IMR-90 (cell line): Measurements from ENCODE around the gene ZNF669. TPM values are rescaled to one million over a fixed set of nuclear protein-coding genes. Genes with fewer than 3 reads are reported as not detected.

Experiments
- ATAC-seq: fragments of 200-7000 bp; cut with Tn5 transposase; 2 replicates; pipeline ENCODE4 v1.9.1; 2020; ENCODE audit warnings: low read depth, mild to moderate bottlenecking, moderate library complexity
- Bru-seq: library from RNA; stranded (reverse); fragments of 400-500 nt; gene quantifications from one replicate; lab custom pipeline; 2021; lab: Mats Ljungman, UMichigan
- BruChase-seq, 2 experiments: library from RNA; stranded (reverse); fragments of 400-500 nt; gene quantifications; one replicate each; lab custom pipeline; 2021; lab: Mats Ljungman, UMichigan
- BruUV-seq: library from RNA; stranded (reverse); fragments of 400-500 nt; replicated peaks from 2 replicates; lab custom pipeline; 2021; lab: Mats Ljungman, UMichigan
- CTCF ChIA-PET: fragments of 300-600 bp; formaldehyde crosslinking; extraction: SDS; loops from one replicate; lab custom pipeline; 2021; ENCODE audit warnings: antibody characterized with exemption; lab: Yijun Ruan, JAX
- POLR2A ChIA-PET: fragments of 300-600 bp; sonication (Branson Sonifier 250); formaldehyde crosslinking; loops from one replicate; lab custom pipeline; 2022; ENCODE audit warnings: antibody characterized with exemption; ENCODE audit not compliant: unreplicated experiment; lab: Charles Lee
- DNase-seq: peaks from one replicate; pipeline ENCODE4 v3.0.0; 2013
- H2AFZ ChIP-seq: replicated peaks from 2 replicates; pipeline ENCODE3; 2013; ENCODE audit warnings: low read length, mild to moderate bottlenecking; ENCODE audit not compliant: poor library complexity
- H2AK5ac ChIP-seq: 2 replicates; pipeline ENCODE4 v1.6.1; 2013; ENCODE audit warnings: low read depth, low read length, inconsistent platforms
- H2AK9ac ChIP-seq: replicated peaks from 2 replicates; pipeline ENCODE3; 2013; ENCODE audit warnings: mild to moderate bottlenecking, low read depth, low read length, moderate library complexity; ENCODE audit not compliant: poor library complexity
- H2BK120ac ChIP-seq: 2 replicates; pipeline ENCODE4 v1.6.1; 2013; ENCODE audit warnings: low read depth, low read length, inconsistent platforms
- H2BK15ac ChIP-seq: 3 replicates; pipeline ENCODE4 v1.6.1; 2013; ENCODE audit warnings: low read depth, low read length, inconsistent platforms
- H2BK20ac ChIP-seq: 2 replicates; pipeline ENCODE4 v1.6.1; 2013; ENCODE audit warnings: low read depth, mild to moderate bottlenecking, inconsistent platforms, low read length, moderate library complexity
- H2BK5ac ChIP-seq: 2 replicates; pipeline ENCODE4 v1.6.1; 2013; ENCODE audit warnings: mild to moderate bottlenecking, low read depth, low read length, inconsistent platforms; ENCODE audit not compliant: poor library complexity, severe bottlenecking
- H3K14ac ChIP-seq: replicated peaks from 2 replicates; pipeline ENCODE4 v1.6.1; 2013; ENCODE audit warnings: low read depth, low read length, inconsistent platforms
- H3K18ac ChIP-seq: 2 replicates; pipeline ENCODE4 v1.6.1; 2013; ENCODE audit warnings: low read depth, low read length, control low read depth
- H3K23ac ChIP-seq: 2 replicates; pipeline ENCODE4 v1.6.1; 2013; ENCODE audit warnings: low read depth, low read length, inconsistent platforms
- H3K27ac ChIP-seq: 2 replicates; pipeline ENCODE4 v1.5.1; 2013; ENCODE audit warnings: mild to moderate bottlenecking, control low read depth, low read length; ENCODE audit not compliant: insufficient read depth
- H3K27me3 ChIP-seq: 2 replicates; pipeline ENCODE4 v1.6.1; 2013; ENCODE audit warnings: low read length; ENCODE audit not compliant: control insufficient read depth, insufficient read depth
- H3K36me3 ChIP-seq: 2 replicates; pipeline ENCODE4 v1.6.1; 2013; ENCODE audit warnings: low read length, mixed read lengths; ENCODE audit not compliant: control insufficient read depth, insufficient read depth
- H3K4ac ChIP-seq: 2 replicates; pipeline ENCODE4 v1.6.1; 2013; ENCODE audit warnings: low read depth, low read length, inconsistent platforms
- H3K4me1 ChIP-seq: 2 replicates; pipeline ENCODE4 v1.6.1; 2013; ENCODE audit warnings: low read length, mixed read lengths; ENCODE audit not compliant: control insufficient read depth, insufficient read depth
- H3K4me2 ChIP-seq: 2 replicates; pipeline ENCODE4 v1.6.1; 2013; ENCODE audit warnings: low read depth, mild to moderate bottlenecking, control low read depth, low read length, moderate library complexity
- H3K4me3 ChIP-seq: 2 replicates; pipeline ENCODE4 v1.5.1; 2013; ENCODE audit warnings: low read depth, mild to moderate bottlenecking, control low read depth, low read length, moderate library complexity; ENCODE audit not compliant: insufficient read depth
- H3K56ac ChIP-seq: 2 replicates; pipeline ENCODE4 v1.6.1; 2013; ENCODE audit warnings: low read length, inconsistent platforms; ENCODE audit not compliant: insufficient read depth; ENCODE audit errors: extremely low read depth
- H3K79me1 ChIP-seq, 2 experiments: 2 replicates each; pipeline ENCODE4 v1.6.1; 2013; ENCODE audit warnings: low read length in 2 of 2, inconsistent platforms in 1 of 2, low read depth in 1 of 2
- H3K9ac ChIP-seq: 2 replicates; pipeline ENCODE4 v1.6.1; 2013; ENCODE audit warnings: low read depth, low read length, control low read depth
- H3K9me1 ChIP-seq: 2 replicates; pipeline ENCODE4 v1.6.1; 2013; ENCODE audit warnings: low read length, inconsistent platforms; ENCODE audit not compliant: insufficient read depth
- H3K9me3 ChIP-seq: 2 replicates; pipeline ENCODE4 v1.6.1; 2013; ENCODE audit warnings: low read length; ENCODE audit not compliant: control insufficient read depth, insufficient read depth
- H4K20me1 ChIP-seq: 2 replicates; pipeline ENCODE4 v1.6.1; 2013; ENCODE audit warnings: low read length, inconsistent platforms; ENCODE audit not compliant: insufficient read depth
- H4K5ac ChIP-seq: 2 replicates; pipeline ENCODE4 v1.6.1; 2013; ENCODE audit warnings: mild to moderate bottlenecking, low read depth, low read length, control low read depth
- H4K8ac ChIP-seq, 2 experiments: 2 replicates each; pipeline ENCODE4 v1.6.1; 2013; ENCODE audit warnings: low read depth in 2 of 2, low read length in 2 of 2, control low read depth in 1 of 2, inconsistent platforms in 1 of 2
- H4K91ac ChIP-seq: 2 replicates; pipeline ENCODE4 v1.6.1; 2013; ENCODE audit warnings: low read depth, low read length, inconsistent platforms; ENCODE audit not compliant: insufficient read depth
- BHLHE40 ChIP-seq: fragments of 150-350 bp; IDR thresholded peaks from 2 replicates; pipeline ENCODE4 v1.6.1; 2016; ENCODE audit warnings: mild to moderate bottlenecking, low read depth, low read length
- CHD1 ChIP-seq: IDR thresholded peaks from 2 replicates; pipeline ENCODE4 v1.6.1; 2012; ENCODE audit warnings: low read depth, low read length, improper control_type of control experiment
- FOS ChIP-seq: fragments of 150-350 bp; IDR thresholded peaks from 2 replicates; pipeline ENCODE4 v1.6.1; 2016; ENCODE audit warnings: low read depth, low read length
- MAFK ChIP-seq: IDR thresholded peaks from 2 replicates; pipeline ENCODE4 v1.6.1; 2012; ENCODE audit warnings: low read depth, low read length, improper control_type of control experiment
- MAZ ChIP-seq: IDR thresholded peaks from 2 replicates; pipeline ENCODE4 v1.6.1; 2012; ENCODE audit warnings: low read depth, mild to moderate bottlenecking, low read length, improper control_type of control experiment, moderate library complexity, borderline replicate concordance
- MXI1 ChIP-seq: IDR thresholded peaks from 2 replicates; pipeline ENCODE4 v1.6.1; 2012; ENCODE audit warnings: low read depth, mild to moderate bottlenecking, low read length, moderate library complexity, borderline replicate concordance
- NFE2L2 ChIP-seq: fragments of 150-350 bp; IDR thresholded peaks from 2 replicates; pipeline ENCODE4 v1.6.1; 2016; ENCODE audit warnings: low read depth, mild to moderate bottlenecking, low read length
- POLR2A ChIP-seq: IDR thresholded peaks from 2 replicates; pipeline ENCODE4 v1.6.1; 2012; ENCODE audit warnings: mild to moderate bottlenecking, low read depth, low read length
- RAD21 ChIP-seq: IDR thresholded peaks from 2 replicates; pipeline ENCODE4 v1.6.1; 2012; ENCODE audit warnings: low read length, improper control_type of control experiment
- WGBS, 2 experiments: methylation state at CpG; one replicate each; pipeline versions ENCODE4 v1.1.5 to v1.1.7; 2013; ENCODE audit warnings: missing lambda C conversion rate in 2 of 2; ENCODE audit not compliant: insufficient read length in 1 of 2; ENCODE audit errors: extremely low coverage in 2 of 2; 5-methylcytosine and 5-hydroxymethylcytosine counted together
- dilution Hi-C: fragments of 300-500 bp; cut with HindIII; formaldehyde crosslinking; loops from one replicate; pipeline ENCODE4 v1.14.3; 2018; ENCODE audit warnings: low sequenced_read_pairs; ENCODE audit not compliant: unreplicated experiment
- in situ Hi-C: fragments of 300-500 bp; cut with MboI; formaldehyde crosslinking; loops from 3 replicates; pipeline ENCODE4 v1.14.3; 2019; ENCODE audit warnings: low sequenced_read_pairs, inconsistent platforms, mixed read lengths
- intact Hi-C: fragments of 100-400 bp; cut with micrococcal nuclease; formaldehyde crosslinking; loops from 2 replicates; pipeline ENCODE4 v1.10.0; 2022
- long read RNA-seq: library from polyadenylated mRNA; unstranded; transcript quantifications from one replicate; pipeline ENCODE4 v2.0.0, GENCODE V29; 2021; ENCODE audit not compliant: unreplicated experiment
- polyA plus RNA-seq, 3 experiments: library from polyadenylated mRNA; depleted of rRNA; stranded (reverse); fragments of >200 nt; gene quantifications; 2 replicates each; pipeline ENCODE4 v1.2.3, GENCODE V29; 2012; ENCODE audit warnings: low replicate concordance in 1 of 3
- total RNA-seq: library from RNA; depleted of rRNA; stranded (reverse); fragments of >200 nt; gene quantifications from 2 replicates; pipeline ENCODE4 v1.2.3, GENCODE V29; 2012; rRNA removed
- TF ChIP-seq, protein P1 (sequence below): fragments of 150-350 bp; IDR thresholded peaks from 2 replicates; pipeline ENCODE4 v1.6.1; 2016; ENCODE audit warnings: low read depth, mild to moderate bottlenecking, low read length, moderate library complexity, borderline replicate concordance
- TF ChIP-seq, protein P2 (sequence below): fragments of 150-350 bp; IDR thresholded peaks from 2 replicates; pipeline ENCODE4 v1.6.1; 2017; ENCODE audit warnings: mild to moderate bottlenecking, antibody characterized with exemption, low read length, low read depth

The ZNF669 gene
- 10.8 and 14.2 TPM in 2 replicates for total RNA-seq
- polyA plus RNA-seq (2012; rRNA removed): 3.4 and 3.8 TPM in 2 replicates
- polyA plus RNA-seq (2012; cell fraction: cytosol; rRNA removed): 1.3 and 1.4 TPM in 2 replicates
- 2.1 and 2.2 TPM in 2 replicates for polyA plus RNA-seq (2012; cell fraction: nucleus; rRNA removed; ENCODE audit: low replicate concordance)
- Bru-seq, nascent RNA: percentile 82 among the genes with signal in this experiment
- BruChase-seq, experiment 1, labeled RNA remaining after a 6-hour chase: percentile 70 among the genes with signal in this experiment
- BruChase-seq, experiment 2, labeled RNA remaining after a 2-hour chase: percentile 61 among the genes with signal in this experiment
- long read RNA-seq, transcript ZNF669-204 (4 exons, 1,718 nt): major isoform, 6 of 7 reads
- long read RNA-seq, partial matches to known transcripts: 0 of 7 reads
- long read RNA-seq, other reads (novel, unspliced or antisense): 1 of 7 reads

DNA sequence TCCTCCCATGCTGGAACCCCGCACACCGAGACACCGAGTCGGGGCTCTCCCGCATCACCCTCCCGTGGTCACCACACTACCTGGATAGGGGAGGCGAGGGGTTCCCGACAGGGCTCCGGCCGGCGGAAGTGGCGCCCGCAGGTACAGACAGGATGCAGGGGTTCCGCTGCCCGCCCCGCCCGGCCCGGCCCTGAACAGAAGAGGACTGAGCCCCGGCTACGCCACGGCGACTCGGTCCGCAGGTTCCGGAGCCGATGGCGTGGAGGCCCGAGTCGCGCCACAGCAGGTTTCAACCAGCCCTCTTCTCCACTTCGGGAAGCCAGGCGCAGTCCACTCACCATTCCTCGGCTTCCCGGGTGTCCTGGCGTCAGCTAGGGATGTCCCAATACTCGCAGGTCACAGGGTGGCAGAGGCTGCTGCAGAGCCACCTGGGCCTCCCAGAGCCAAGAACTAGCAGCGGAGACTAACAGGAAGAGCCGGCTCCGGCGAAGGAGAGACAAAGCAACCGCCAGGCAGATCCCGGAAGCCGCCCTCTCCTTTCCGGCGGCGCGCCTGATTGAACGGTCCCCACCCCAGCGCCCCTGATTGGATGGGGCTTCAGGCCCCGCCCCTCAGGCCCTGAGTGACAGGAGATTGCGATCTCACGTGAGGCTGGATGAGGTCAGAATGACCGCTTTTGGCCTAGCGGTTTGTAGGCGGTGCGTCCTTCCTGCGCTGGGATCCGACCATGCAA is at the start of gene ZNF669:
Gene ZNF669, minus strand, starts transcription at position 498 of the 733 bp plus-strand sequence. Its CDS starts 157 bp downstream, at position 341.
- intact Hi-C loops (loop anchor here (2.0 to 10.0 kb wide), 2 partner anchors 191 to 227 kb away; partner anchors contain the start of gene ZNF496), in situ Hi-C loops (no loop called here), dilution Hi-C loops (no loop called here)
- peak within 1 kb of the TSS; percentile 74 for H4K5ac ChIP-seq
- peaks cover 19% of the 10 kb centered on the region for H3K9me3 ChIP-seq
- peak within 1 kb of the TSS; percentile 82 for H3K23ac ChIP-seq
- H4K91ac ChIP-seq: no peak within 1 kb of the TSS; the same call in 1 of the 2 replicates
- peak within 1 kb of the TSS; percentile 78; the same call in 1 of the 2 replicates for H3K56ac ChIP-seq
- peak; percentile 97 for DNase-seq
- H3K9ac ChIP-seq: peak within 1 kb of the TSS; percentile 82
- H3K18ac ChIP-seq: peak within 1 kb of the TSS; percentile 30; the same call in 1 of the 2 replicates
- H3K4me1 ChIP-seq: no peaks in the 10 kb centered on the region
- no peak within 1 kb of the TSS; the same call in 2 of the 3 replicates for H2BK15ac ChIP-seq
- WGBS, 2 experiments: 0% methylated on average over 20 of the region's 58 CpGs; no CpG with 5 or more reads in 1 of the 2 experiments
- H3K27me3 ChIP-seq: no peaks in the 10 kb centered on the region
- H3K27ac ChIP-seq: peak within 1 kb of the TSS; percentile 83
- TF ChIP-seq CHD1: no peak
- TF ChIP-seq, protein P1, sequence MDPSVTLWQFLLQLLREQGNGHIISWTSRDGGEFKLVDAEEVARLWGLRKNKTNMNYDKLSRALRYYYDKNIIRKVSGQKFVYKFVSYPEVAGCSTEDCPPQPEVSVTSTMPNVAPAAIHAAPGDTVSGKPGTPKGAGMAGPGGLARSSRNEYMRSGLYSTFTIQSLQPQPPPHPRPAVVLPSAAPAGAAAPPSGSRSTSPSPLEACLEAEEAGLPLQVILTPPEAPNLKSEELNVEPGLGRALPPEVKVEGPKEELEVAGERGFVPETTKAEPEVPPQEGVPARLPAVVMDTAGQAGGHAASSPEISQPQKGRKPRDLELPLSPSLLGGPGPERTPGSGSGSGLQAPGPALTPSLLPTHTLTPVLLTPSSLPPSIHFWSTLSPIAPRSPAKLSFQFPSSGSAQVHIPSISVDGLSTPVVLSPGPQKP: no peak
- peak; percentile 95 for TF ChIP-seq POLR2A
- TF ChIP-seq, protein P2, sequence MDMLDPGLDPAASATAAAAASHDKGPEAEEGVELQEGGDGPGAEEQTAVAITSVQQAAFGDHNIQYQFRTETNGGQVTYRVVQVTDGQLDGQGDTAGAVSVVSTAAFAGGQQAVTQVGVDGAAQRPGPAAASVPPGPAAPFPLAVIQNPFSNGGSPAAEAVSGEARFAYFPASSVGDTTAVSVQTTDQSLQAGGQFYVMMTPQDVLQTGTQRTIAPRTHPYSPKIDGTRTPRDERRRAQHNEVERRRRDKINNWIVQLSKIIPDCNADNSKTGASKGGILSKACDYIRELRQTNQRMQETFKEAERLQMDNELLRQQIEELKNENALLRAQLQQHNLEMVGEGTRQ: peak; percentile 90
- no peak for TF ChIP-seq NFE2L2
- no peak for TF ChIP-seq MXI1
- no peak for TF ChIP-seq FOS
- no peak for TF ChIP-seq RAD21
- TF ChIP-seq MAZ: no peak; the same call in 1 of the 2 replicates
- TF ChIP-seq MAFK: no peak
- TF ChIP-seq BHLHE40: peak; percentile 100
- H2BK120ac ChIP-seq: no peak within 1 kb of the TSS; the same call in 1 of the 2 replicates
- H3K9me1 ChIP-seq: no peaks in the 10 kb centered on the region
- H4K8ac ChIP-seq: peak within 1 kb of the TSS; percentile 76 to 91
- H3K4ac ChIP-seq: peak within 1 kb of the TSS; percentile 80
- ATAC-seq: peak; percentile 98
- no TSS peak for BruUV-seq
- ChIA-PET CTCF (no interaction called here), POLR2A (no interaction called here)
- peak within 1 kb of the TSS; percentile 72 for H2BK5ac ChIP-seq
- H2BK20ac ChIP-seq: peak within 1 kb of the TSS; percentile 14; the same call in 1 of the 2 replicates
- H4K20me1 ChIP-seq: no peaks in the 10 kb centered on the region
- H3K79me1 ChIP-seq: peaks cover 6 to 12% of the 10 kb centered on the region in 2 experiments
- peak within 1 kb of the TSS; percentile 87 for H3K14ac ChIP-seq
- peak within 1 kb of the TSS; percentile 93 for H2AK9ac ChIP-seq
- peaks cover 16% of the 10 kb centered on the region for H3K36me3 ChIP-seq
- H2AK5ac ChIP-seq: peak within 1 kb of the TSS; percentile 4; the same call in 1 of the 2 replicates
- H3K4me3 ChIP-seq: peak within 1 kb of the TSS; percentile 92
- H3K4me2 ChIP-seq: peak within 1 kb of the TSS; percentile 99
- H2AFZ ChIP-seq: peak within 1 kb of the TSS; percentile 98
